Ovary (tissue), 3 donors: ENCODE measurements around the gene CREB3L4.

ENCODE experiments used
- EP300 ChIP-seq: sonication (generic); formaldehyde crosslinking; IDR thresholded peaks from one replicate; pipeline ENCODE4 v1.6.1; 2017; ENCODE audit warnings: antibody characterized with exemption
- POLR2A ChIP-seq: fragments of 450-650 bp; IDR thresholded peaks from one replicate; pipeline ENCODE4 v1.6.1; 2017; ENCODE audit warnings: antibody characterized with exemption, mild to moderate bottlenecking, moderate library complexity
- TF ChIP-seq, protein P1 (sequence below), 3 donors: fragments of 450-650 bp in 2 of 3; fragments of 200-600 bp in 1 of 3; IDR thresholded peaks; one replicate each; pipeline versions ENCODE4 v1.5.1 to v1.8.0; 2016 to 2022; ENCODE audit warnings: antibody characterized with exemption in 3 of 3, mild to moderate bottlenecking in 1 of 3
- donor health status: DM: no; HTN: no; CAD: no.

GRCh38 chr1:153968972-153969371, 1.3 kb downstream of the CREB3L4 start:
- TF ChIP-seq, protein P1, sequence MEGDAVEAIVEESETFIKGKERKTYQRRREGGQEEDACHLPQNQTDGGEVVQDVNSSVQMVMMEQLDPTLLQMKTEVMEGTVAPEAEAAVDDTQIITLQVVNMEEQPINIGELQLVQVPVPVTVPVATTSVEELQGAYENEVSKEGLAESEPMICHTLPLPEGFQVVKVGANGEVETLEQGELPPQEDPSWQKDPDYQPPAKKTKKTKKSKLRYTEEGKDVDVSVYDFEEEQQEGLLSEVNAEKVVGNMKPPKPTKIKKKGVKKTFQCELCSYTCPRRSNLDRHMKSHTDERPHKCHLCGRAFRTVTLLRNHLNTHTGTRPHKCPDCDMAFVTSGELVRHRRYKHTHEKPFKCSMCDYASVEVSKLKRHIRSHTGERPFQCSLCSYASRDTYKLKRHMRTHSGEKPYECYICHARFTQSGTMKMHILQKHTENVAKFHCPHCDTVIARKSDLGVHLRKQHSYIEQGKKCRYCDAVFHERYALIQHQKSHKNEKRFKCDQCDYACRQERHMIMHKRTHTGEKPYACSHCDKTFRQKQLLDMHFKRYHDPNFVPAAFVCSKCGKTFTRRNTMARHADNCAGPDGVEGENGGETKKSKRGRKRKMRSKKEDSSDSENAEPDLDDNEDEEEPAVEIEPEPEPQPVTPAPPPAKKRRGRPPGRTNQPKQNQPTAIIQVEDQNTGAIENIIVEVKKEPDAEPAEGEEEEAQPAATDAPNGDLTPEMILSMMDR (IDR thresholded peaks at IDR 0.05) = no peak
- no peak for TF ChIP-seq POLR2A
- no peak for TF ChIP-seq EP300
